ENCODE data around the gene RHNO1.

Gene RHNO1, protein sequence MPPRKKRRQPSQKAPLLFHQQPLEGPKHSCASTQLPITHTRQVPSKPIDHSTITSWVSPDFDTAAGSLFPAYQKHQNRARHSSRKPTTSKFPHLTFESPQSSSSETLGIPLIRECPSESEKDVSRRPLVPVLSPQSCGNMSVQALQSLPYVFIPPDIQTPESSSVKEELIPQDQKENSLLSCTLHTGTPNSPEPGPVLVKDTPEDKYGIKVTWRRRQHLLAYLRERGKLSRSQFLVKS

DNA sequence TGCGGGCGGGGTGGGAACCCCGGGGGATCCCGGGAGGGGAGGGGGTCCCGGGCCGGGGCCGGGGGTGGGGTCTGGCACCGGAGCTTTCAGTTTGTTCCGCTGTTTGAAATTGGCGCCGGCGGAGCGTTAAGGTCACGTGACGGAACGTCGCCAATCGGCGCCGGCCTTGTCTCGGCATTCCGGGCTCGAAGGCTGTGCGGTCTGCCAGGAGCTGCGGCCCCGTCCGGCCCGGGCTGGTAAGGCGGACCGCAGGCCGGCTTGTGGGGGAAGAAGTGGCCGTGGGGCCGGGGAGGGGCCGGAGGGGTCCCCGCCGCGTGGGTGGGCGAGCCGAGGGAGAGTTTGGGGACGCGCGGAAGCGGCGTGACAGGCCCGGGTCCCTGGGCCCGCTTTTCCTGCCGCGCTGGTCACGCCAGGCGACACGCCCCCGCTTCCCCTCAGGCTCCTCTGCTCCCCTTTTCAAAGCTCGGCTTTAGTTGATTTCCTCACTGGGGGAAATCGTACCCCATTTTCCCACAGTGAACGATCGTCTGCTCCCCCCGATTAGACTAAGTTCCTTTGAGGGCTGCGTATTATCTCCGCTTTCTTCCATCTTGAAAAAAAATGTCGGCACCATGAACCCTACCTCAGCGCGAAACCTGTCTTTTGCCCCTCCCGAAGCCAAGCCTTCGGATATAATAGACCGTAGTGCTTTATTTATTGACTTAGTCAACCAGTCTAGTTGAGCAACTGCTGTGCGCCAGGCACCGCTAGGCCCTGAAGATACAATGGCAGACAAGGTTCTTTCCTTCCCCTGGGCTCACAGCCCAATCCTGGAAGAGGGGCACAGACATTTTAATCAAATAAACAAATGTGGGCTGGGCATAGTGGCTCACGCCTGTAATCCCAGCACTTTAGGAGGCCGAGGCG, at the start of gene RHNO1, which contains the start of gene FOXM1:
TSS of gene RHNO1 (plus strand) at position 177 of the 906 bp plus-strand sequence. CDS start 8,144 bp downstream, outside the sequence.
TSS of gene FOXM1 (minus strand) at position 128 of the 906 bp plus-strand sequence. CDS start 2,696 bp downstream, outside the sequence.
- Histone ChIP-seq H3F3A (ENCODE audit: insufficient read depth, low read length) (no peaks in the 10 kb centered on the region), H3K27ac (ENCODE audit: low read depth, low read length, poor library complexity, severe bottlenecking) (peak within 1 kb of the TSS; percentile 77), H2AFZ (ENCODE audit: low read length) (peak within 1 kb of the TSS; percentile 40; the same call in 1 of the 2 replicates), H3K9ac (ENCODE audit: low read length) (peak within 1 kb of the TSS; percentile 78), H3K27me3 (ENCODE audit: insufficient read depth, low read length) (no peaks in the 10 kb centered on the region), H3K4me3 (ENCODE audit: low read depth, low read length, poor library complexity, severe bottlenecking) (peak within 1 kb of the TSS; percentile 71), H3K9me3 (ENCODE audit: low read length) (no peaks in the 10 kb centered on the region), H3K4me2 (ENCODE audit: low read length) (peak within 1 kb of the TSS; percentile 99), H3K36me3 (ENCODE audit: insufficient read depth, low read length) (peaks cover 36% of the 10 kb centered on the region), H3K9me2 (ENCODE audit: low read depth, low read length) (no peaks in the 10 kb centered on the region), H4K20me1 (ENCODE audit: insufficient read depth, low read length) (no peaks in the 10 kb centered on the region), H3K79me2 (ENCODE audit: insufficient read depth, low read length) (peaks cover 44% of the 10 kb centered on the region), H3K4me1 (ENCODE audit: insufficient read depth, low read length, severe bottlenecking) (peaks cover 25% of the 10 kb centered on the region)
- no peak for TF ChIP-seq EZH2 (IDR thresholded peaks at IDR 0.05; ENCODE audit: borderline replicate concordance, low read length)
- TF ChIP-seq, protein P1, sequence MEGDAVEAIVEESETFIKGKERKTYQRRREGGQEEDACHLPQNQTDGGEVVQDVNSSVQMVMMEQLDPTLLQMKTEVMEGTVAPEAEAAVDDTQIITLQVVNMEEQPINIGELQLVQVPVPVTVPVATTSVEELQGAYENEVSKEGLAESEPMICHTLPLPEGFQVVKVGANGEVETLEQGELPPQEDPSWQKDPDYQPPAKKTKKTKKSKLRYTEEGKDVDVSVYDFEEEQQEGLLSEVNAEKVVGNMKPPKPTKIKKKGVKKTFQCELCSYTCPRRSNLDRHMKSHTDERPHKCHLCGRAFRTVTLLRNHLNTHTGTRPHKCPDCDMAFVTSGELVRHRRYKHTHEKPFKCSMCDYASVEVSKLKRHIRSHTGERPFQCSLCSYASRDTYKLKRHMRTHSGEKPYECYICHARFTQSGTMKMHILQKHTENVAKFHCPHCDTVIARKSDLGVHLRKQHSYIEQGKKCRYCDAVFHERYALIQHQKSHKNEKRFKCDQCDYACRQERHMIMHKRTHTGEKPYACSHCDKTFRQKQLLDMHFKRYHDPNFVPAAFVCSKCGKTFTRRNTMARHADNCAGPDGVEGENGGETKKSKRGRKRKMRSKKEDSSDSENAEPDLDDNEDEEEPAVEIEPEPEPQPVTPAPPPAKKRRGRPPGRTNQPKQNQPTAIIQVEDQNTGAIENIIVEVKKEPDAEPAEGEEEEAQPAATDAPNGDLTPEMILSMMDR (IDR thresholded peaks at IDR 0.05; ENCODE audit: low read length), result no peak

DNA sequence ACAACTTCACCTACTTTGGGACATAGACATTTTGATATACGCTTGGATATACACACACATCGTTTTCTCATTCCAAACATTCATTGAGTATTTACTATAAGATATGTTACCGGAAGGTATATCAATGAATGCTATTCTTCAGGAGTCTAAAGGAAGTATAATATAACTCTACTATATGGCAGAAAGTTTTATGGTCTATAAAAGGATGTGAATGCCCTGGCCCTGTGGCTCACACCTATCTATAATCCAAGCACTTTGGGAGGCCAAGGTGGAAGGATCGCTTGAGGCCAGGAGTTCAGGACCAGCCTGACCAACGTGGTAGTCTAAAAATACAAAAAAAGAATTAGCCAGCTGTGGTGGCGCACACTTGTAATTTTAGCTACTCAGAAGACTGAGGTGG, 47.7 kb upstream of the RHNO1 start:
- peaks cover 47% of the 10 kb centered on the region for H3K36me3 ChIP-seq (ENCODE audit: insufficient read depth, low read length)

DNA sequence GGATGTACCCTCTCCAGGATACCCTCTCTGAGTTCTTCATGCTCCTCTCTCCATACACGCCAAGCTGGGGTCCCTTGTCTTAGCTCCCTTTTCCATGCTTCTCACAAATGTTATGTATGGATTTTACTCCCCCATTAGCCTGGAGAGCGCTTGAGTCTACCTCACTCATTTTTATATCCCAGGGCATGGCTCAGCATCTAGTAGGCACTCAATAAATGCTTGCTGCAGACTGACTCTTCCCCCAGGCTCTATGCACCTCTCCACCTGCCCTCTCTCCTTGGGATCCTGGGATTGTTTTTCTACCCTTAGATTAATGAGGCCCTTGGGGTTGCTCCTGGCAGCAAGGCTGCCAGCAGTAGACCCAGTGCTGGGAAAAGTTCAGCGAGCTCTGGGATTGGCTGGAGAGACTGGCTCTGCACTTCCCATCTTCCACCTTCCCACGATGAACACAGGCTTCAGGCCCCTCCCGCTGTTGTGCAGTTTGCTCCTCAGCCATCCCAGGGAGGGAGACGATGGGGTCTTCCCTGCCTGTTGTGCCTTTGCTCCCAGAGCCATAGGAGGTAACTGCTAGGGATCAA, 44.4 kb upstream of the RHNO1 start:
- Histone ChIP-seq H3K27me3 (ENCODE audit: insufficient read depth, low read length) (no peaks in the 10 kb centered on the region), H3K79me2 (ENCODE audit: insufficient read depth, low read length) (no peaks in the 10 kb centered on the region), H2AFZ (ENCODE audit: low read length) (no peak overlapping the region), H3K4me3 (ENCODE audit: low read depth, low read length, poor library complexity, severe bottlenecking) (no peak overlapping the region), H3K4me2 (ENCODE audit: low read length) (no peak overlapping the region), H3F3A (ENCODE audit: insufficient read depth, low read length) (no peaks in the 10 kb centered on the region), H3K4me1 (ENCODE audit: insufficient read depth, low read length, severe bottlenecking) (peaks cover 13% of the 10 kb centered on the region), H3K9me2 (ENCODE audit: low read depth, low read length) (no peaks in the 10 kb centered on the region), H3K9ac (ENCODE audit: low read length) (no peak overlapping the region), H3K27ac (ENCODE audit: low read depth, low read length, poor library complexity, severe bottlenecking) (no peak overlapping the region), H3K36me3 (ENCODE audit: insufficient read depth, low read length) (peaks cover 14% of the 10 kb centered on the region), H4K20me1 (ENCODE audit: insufficient read depth, low read length) (no peaks in the 10 kb centered on the region), H3K9me3 (ENCODE audit: low read length) (no peaks in the 10 kb centered on the region)
- no peak for TF ChIP-seq EZH2 (IDR thresholded peaks at IDR 0.05; ENCODE audit: borderline replicate concordance, low read length)
- TF ChIP-seq, protein P1 (IDR thresholded peaks at IDR 0.05; ENCODE audit: low read length), result no peak

More for the DNA sequence above, 47.7 kb upstream of the RHNO1 start:
- H3F3A ChIP-seq (ENCODE audit: insufficient read depth, low read length), result no peaks in the 10 kb centered on the region
- H3K4me1 ChIP-seq (ENCODE audit: insufficient read depth, low read length, severe bottlenecking), result no peaks in the 10 kb centered on the region
- no peaks in the 10 kb centered on the region for H3K27me3 ChIP-seq (ENCODE audit: insufficient read depth, low read length)
- H3K9me3 ChIP-seq (ENCODE audit: low read length), result no peaks in the 10 kb centered on the region
- H3K4me2 ChIP-seq (ENCODE audit: low read length), result no peak overlapping the region
- no peak overlapping the region for H3K4me3 ChIP-seq (ENCODE audit: low read depth, low read length, poor library complexity, severe bottlenecking)
- no peaks in the 10 kb centered on the region for H3K9me2 ChIP-seq (ENCODE audit: low read depth, low read length)
- H3K27ac ChIP-seq (ENCODE audit: low read depth, low read length, poor library complexity, severe bottlenecking), result no peak overlapping the region
- H2AFZ ChIP-seq (ENCODE audit: low read length), result no peak overlapping the region
- H3K79me2 ChIP-seq (ENCODE audit: insufficient read depth, low read length), result no peaks in the 10 kb centered on the region
- H3K9ac ChIP-seq (ENCODE audit: low read length), result no peak overlapping the region
- H4K20me1 ChIP-seq (ENCODE audit: insufficient read depth, low read length), result no peaks in the 10 kb centered on the region
- no peak for TF ChIP-seq EZH2 (IDR thresholded peaks at IDR 0.05; ENCODE audit: borderline replicate concordance, low read length)
- TF ChIP-seq, protein P1 (IDR thresholded peaks at IDR 0.05; ENCODE audit: low read length), result no peak

Measured in OCI-LY1 (cell line).